ENCODE measurements around the gene LMAN1L.
A peak's percentile ranks its signal among the peaks of the same experiment; 100 is the strongest.

The LMAN1L gene

DNA sequence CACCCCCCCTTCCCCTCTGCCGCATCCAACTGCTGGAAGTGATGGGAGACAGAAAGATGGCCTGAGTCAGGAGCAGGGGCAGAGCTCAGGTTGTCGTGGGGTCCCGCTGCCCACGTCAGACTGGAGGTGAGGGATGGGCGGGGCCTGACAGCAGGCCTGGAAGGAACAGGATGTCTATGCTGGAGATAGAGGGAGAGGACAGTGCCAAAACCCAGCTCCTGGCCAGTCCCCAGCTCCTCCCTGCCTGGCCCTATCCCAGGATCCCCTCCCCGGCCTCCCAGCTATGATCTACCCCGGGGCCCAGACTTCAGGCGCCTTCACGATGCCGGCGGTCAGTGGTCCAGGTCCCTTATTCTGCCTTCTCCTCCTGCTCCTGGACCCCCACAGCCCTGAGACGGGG, at the start of gene LMAN1L:
Gene LMAN1L, plus strand, starts transcription at position 303 of the 400 bp plus-strand sequence. Its CDS starts 20 bp downstream, at position 323.
- DNase-seq: no peak

- no peak for DNase-seq
Observed at GRCh38 chr15:74763416-74763815, 49.2 kb upstream of the LMAN1L start.

GRCh38 chr15:74767167-74768098, 45.2 kb upstream of the LMAN1L start:
- DNase-seq: no peak

DNA sequence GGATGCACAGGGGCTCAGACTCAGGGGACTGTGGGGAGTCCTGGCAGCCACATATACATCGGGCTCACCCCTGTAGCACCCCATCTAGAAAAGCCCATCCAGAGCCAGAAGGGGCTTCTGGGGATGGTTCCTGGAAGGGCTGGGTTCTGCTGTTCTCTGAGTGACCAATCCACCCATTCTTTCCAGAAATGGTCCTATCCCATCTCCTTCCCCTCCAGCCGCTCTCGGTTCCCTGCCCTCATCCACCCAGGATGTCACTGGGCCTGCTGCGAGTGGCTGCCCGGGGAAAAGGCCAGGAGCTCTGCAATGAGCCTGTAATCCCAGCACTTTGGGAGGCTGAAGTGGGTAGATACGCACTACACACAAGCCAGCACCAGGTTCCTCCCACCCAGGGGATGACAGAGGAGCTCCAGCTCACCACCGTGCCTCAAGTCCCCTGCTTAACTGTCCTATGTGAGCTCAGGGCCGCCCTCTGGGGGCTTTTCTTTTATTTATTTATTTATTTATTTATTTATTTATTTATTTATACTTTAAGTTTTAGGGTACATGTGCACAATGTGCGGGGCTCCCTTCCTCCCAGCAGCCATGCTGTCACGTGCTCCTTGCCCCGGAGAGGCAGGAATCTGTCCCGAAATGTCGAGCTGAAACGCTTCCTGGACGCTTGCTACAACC, 44.4 kb upstream of the LMAN1L start:
- DNase-seq: peak in 1 of 2 experiments; percentile 18

DNA sequence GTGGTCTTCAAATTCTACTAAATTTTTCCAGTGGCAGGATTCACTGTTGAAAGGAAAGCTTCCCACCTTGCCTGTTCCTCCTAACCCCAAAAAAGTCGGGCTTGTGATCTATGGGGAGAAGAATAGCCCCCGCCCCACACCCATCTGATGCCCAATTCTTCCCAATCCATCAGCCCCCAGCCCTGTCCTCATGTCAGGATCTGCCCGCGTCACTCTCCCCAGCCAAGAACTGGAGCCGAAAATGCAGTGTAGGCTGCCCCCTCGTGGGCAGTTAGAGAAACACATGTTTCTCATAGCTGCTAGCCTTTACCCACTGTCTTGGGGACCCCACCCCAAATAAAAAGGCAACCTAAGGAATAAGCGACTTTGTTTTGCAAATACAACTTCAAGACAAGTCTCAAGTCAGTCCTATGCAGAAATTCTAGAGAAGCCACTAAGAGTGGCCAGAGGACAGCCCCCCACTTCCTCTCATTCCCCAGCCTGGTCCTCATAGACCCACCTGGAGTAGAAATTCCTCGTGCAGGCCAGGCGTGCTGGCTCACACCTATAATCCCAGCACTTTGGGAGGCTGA, 43.8 kb upstream of the LMAN1L start:
- peak in 1 of 2 experiments; percentile 63 for DNase-seq

GRCh38 chr15:74769463-74770025, 43.1 kb upstream of the LMAN1L start:
- no peak for DNase-seq

DNA sequence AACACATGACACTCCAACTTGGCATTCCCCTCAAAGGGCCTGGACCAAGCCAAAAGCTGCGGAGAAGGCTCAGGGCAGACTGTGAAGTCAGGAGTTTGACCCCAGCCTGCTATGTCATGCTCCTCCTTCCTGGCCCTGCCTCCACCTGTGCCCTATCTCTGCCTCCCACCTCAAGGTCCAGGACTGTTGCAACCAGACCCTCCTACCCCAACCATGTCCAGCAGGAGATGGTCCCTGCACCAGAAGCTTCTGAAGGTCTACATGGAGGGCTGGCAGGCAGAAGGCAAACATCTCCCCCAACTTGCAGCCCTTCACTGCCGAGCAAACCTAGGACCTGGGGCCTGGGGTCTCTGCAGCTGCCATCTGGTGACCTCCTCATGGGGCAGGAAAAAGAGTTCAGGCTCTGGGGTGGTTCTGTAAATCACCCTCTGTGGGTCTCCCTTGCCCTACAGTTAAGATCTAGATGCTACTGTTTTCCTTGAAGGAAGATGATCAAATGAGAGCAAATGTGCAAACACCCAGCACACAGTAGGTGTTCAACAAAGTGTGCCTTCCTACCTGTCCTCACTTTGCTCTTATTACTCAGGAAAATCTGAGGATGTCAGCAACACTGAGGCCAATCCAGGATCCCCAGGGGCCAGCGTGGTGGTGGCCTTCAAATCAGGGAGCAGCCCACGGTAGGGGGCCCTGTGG, 42.3 kb upstream of the LMAN1L start:
- no peak for DNase-seq

GRCh38 chr15:74773329-74773728, 39.3 kb upstream of the LMAN1L start:
- DNase-seq: no peak

- DNase-seq: no peak
Observed at GRCh38 chr15:74773731-74774252, 38.8 kb upstream of the LMAN1L start.

DNA sequence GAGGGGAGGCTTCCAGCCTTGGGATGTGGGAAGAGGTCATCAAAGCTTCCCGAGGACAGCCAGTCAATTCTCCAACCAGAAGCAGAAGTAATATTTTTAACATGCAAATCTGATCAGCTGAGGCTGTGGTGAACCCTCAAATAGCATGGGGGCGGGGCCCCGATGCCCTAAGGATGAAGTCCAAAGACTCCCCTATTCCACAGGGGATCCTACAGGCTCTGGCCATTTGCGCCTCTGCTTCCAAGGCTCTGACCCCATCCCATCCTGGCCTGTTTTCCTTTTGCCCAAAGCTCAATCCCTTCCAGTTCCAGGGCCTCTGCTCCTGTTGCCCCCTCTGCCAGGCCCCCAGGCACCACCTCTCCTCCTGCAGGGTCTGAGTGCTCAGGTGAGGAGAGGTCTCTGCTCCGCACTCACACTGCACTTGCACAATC, 37.5 kb upstream of the LMAN1L start:
- DNase-seq: no peak

- no peak for DNase-seq
Observed at GRCh38 chr15:74775894-74776293, 36.7 kb upstream of the LMAN1L start.

DNA sequence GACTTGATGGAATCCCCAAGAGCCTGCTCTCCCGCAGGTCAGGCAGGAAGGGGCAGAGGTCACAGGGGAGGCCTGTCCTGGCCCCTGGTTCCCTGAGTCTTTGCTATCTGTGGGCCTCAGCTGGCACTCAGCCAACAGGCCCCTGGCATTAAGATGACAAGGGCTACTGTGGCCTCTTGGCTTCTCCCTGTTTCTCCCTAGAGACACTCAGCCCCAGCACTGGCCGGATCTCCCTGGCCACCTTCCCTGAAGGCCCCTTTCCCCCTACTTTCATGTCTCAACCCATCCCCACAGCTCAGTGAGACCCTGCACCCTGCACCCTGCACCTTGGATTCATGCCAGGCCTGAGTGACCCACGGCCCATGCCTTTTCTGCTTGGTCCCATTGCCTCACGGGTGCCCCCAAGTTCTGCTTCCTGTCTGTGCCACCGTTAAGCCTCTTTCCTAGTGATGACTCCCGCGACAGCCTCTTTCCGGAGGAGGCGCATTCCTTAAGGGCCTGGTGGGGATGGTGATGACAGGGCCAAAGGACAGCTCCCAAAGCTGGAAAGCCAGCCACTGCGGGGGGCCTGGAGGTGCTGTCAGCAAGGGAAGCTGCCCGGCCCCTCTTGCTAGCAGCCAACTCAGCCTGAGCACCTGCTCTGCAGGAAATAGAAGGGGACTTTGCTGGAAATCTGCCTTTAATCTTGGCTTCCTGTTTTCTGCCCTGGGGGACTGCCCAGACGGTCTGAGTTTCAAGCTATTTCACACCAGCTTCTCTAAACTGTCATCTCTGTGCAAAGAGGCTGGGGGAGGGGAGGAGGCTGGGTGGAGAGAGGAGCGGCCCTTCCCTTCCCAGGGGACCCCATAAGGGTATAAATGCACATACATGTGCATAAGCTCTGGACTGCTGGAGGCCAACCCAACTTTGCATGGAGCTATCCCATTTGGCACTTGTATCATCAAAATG, 35.5 kb upstream of the LMAN1L start:
- no peak for DNase-seq

GRCh38 chr15:74777769-74778598, 34.7 kb upstream of the LMAN1L start:
- DNase-seq: no peak

DNA sequence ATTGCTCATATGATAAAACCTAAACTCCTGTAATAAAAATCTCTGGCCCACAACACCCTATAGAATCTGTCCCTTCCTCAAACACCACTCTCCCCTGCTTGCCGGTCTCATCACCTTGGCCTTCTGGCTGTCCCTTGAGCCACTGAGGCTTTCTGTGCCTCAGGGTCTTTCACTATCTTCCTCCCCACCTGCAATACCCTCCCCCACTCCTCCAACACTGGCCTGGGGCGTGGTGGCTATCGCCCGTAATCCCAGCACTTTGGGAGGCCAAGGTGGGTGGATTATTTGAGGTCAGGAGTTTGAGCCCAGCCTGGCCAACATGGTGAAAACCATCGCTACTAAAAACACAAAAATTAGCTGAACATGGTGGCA, 34.0 kb upstream of the LMAN1L start:
- DNase-seq: no peak

DNA sequence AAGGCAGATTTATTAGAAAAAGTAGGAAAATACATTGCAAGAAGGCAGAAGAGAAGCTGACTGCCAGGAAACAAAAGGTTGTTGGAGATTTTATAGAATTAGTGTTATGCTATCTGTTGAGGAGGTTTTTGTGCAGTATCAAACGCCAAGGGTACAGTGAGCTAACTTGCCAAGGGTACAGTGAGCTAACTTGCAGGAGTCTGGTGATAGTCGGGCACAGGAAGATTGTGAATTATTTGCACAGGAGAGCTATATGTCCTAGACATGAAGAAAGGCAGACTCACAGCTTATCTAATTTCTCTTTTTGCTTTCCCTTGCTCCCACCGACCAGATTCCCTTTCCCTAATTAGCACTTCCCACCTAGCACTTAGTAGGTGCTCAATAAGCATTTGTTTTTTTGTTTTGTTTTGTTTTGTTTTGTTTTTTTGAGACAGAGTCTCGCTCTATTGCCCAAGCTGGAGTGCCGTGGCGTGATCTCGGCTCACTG, 33.4 kb upstream of the LMAN1L start:
- no peak for DNase-seq

- no peak for DNase-seq
Observed at GRCh38 chr15:74780523-74781430, 31.9 kb upstream of the LMAN1L start.

DNA sequence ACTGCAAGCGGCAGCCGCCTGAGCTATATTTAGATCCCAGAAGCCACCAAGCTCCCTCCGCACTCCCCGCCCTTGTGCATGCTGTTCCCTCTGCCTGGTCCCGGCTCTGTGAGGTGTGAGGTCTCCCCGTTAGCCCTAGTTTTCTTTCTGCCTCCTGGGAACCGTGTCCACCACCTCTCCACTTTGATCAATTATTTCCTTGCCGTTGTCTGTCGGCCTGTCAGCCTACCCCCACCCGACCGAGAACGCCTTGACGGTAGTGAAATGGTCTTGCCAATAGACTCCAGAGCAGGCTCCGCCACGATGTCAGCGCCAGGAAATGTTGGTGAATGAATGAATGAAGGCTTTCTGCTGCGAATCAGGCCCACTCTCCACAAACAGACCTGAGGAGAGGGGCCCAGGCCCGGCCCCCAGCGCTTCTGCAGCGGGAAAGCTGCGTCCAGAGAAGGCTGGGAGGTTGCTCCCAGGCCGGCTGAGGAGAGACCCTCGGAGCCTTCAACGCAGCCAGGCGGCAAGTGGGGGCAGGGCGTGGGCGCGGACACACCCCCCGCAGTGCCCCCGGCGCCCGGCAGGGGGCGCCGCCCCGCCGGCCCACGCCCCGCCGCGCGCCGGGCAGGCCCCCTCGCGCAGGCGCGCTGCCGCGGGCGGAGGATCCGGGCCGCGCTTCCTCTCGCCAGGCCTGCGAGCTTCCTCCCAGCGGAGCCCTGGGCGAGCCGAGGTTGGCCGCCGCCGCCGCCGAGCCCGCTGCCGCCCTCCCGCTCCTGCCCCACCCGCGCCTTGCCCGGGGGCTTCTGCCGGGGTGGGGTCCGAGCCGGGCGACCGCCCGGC, 31.0 kb upstream of the LMAN1L start, which contains the start of gene CSK:
Gene CSK, plus strand, starts transcription at position 650 of the 828 bp plus-strand sequence. CDS start 16,218 bp downstream, outside the sequence.
- peak in 1 of 2 experiments; percentile 58 for DNase-seq
